GM12892 (cell line): ENCODE measurements around the gene PRR36.
A peak's percentile ranks its signal among the peaks of the same experiment; 100 is the strongest.

ENCODE experiments used
- DNase-seq: peaks from one replicate; pipeline ENCODE4 v3.0.0; 2011; ENCODE audit not compliant: insufficient read length
- FAIRE-seq: peaks from 2 replicates; lab custom pipeline; 2011; peaks lifted over from hg19 to GRCh38; lab: Jason Lieb, UNC
- POLR2A ChIP-seq: IDR thresholded peaks from 2 replicates; pipeline ENCODE4 v1.6.1; 2011; ENCODE audit warnings: low read depth, low read length, control low read depth
- POLR2AphosphoS5 ChIP-seq: IDR thresholded peaks from 2 replicates; pipeline ENCODE4 v1.6.1; 2011; ENCODE audit warnings: low read depth, low read length, control low read depth
- TAF1 ChIP-seq: IDR thresholded peaks from 2 replicates; pipeline ENCODE4 v1.6.1; 2011; ENCODE audit warnings: low read depth, mild to moderate bottlenecking, control low read depth, low read length, borderline replicate concordance

The PRR36 gene

GRCh38 chr19:7823686-7824301, 50.4 kb downstream of the PRR36 start:
- no peak for DNase-seq
- FAIRE-seq, result no peak
- TF ChIP-seq POLR2AphosphoS5 (no peak), TAF1 (no peak), POLR2A (no peak)

GRCh38 chr19:7822910-7823515, 51.2 kb downstream of the PRR36 start:
- no peak for FAIRE-seq
- no peak for DNase-seq
- no peak for TF ChIP-seq POLR2AphosphoS5
- TF ChIP-seq POLR2A, result no peak
- TF ChIP-seq TAF1, result no peak

GRCh38 chr19:7820588-7820987, 53.6 kb downstream of the PRR36 start:
- no peak for DNase-seq
- TF ChIP-seq TAF1, result no peak
- TF ChIP-seq POLR2A, result no peak
- no peak for TF ChIP-seq POLR2AphosphoS5
- FAIRE-seq, result peak; percentile 21

GRCh38 chr19:7819337-7819736, 54.9 kb downstream of the PRR36 start:
- TF ChIP-seq POLR2A (no peak), POLR2AphosphoS5 (no peak), TAF1 (no peak)
- DNase-seq, result no peak
- peak; percentile 9 for FAIRE-seq

- FAIRE-seq, result peak; percentile 67
- no peak for DNase-seq
- TF ChIP-seq TAF1 (no peak), POLR2AphosphoS5 (no peak), POLR2A (no peak)
Measured at GRCh38 chr19:7818806-7819205, 55.4 kb downstream of the PRR36 start.
